HEK293 (cell line): ENCODE results near the gene LRRC7.

Experiments
- CTCF ChIA-PET: fragments of 350-600 bp; formaldehyde crosslinking; extraction: SDS; loops from one replicate; lab custom pipeline; 2021; ENCODE audit warnings: antibody characterized with exemption; lab: Yijun Ruan, JAX
- POLR2A ChIA-PET: fragments of 300-600 bp; formaldehyde crosslinking; extraction: SDS; loops from one replicate; lab custom pipeline; 2020; ENCODE audit warnings: antibody characterized with exemption, inconsistent platforms; lab: Yijun Ruan, JAX
- H3K27ac ChIP-seq: fragments of 200-500 bp; sonication (Bioruptor generic); 2 replicates; pipeline ENCODE4 v1.5.1; 2014; ENCODE audit warnings: low read depth, low read length, control low read depth, inconsistent platforms; ENCODE audit errors: extremely low read depth
- H3K36me3 ChIP-seq, 2 experiments: fragments of 200-500 bp in 1 of 2; sonication (Bioruptor generic) in 1 of 2; 1 replicate in 1 of 2; 2 replicates in 1 of 2; pipeline ENCODE4 v1.5.1; 2014 to 2017; ENCODE audit warnings: inconsistent platforms in 2 of 2, low read length in 2 of 2; ENCODE audit not compliant: control insufficient read depth in 2 of 2, insufficient read depth in 1 of 2
- H3K4me1 ChIP-seq: fragments of 200-500 bp; sonication (Bioruptor generic); 2 replicates; pipeline ENCODE4 v1.5.1; 2014; ENCODE audit warnings: mild to moderate bottlenecking, low read length, inconsistent platforms; ENCODE audit not compliant: control insufficient read depth, insufficient read depth
- H3K4me3 ChIP-seq: 2 replicates; pipeline ENCODE4 v1.5.1; 2011; ENCODE audit warnings: low read depth, mild to moderate bottlenecking, control low read depth, low read length, moderate library complexity
- H3K9me3 ChIP-seq: fragments of 200-500 bp; sonication (Bioruptor generic); 2 replicates; pipeline ENCODE4 v1.5.1; 2014; ENCODE audit warnings: low read depth, low read length, inconsistent platforms; ENCODE audit not compliant: control insufficient read depth, insufficient read depth
- HOXC10 ChIP-seq: sonication (generic); formaldehyde crosslinking; IDR thresholded peaks from 2 replicates; pipeline ENCODE4 v1.8.1; 2023; ENCODE audit warnings: mild to moderate bottlenecking, missing genetic modification reagents
- OSR2 ChIP-seq: fragments of 450-650 bp; formaldehyde crosslinking; IDR thresholded peaks from 2 replicates; pipeline ENCODE4 v1.5.1; 2016; ENCODE audit warnings: missing biosample characterization, missing genetic modification characterization
- PRDM1 ChIP-seq: fragments of 450-650 bp; formaldehyde crosslinking; IDR thresholded peaks from 2 replicates; pipeline ENCODE4; 2016; ENCODE audit warnings: missing biosample characterization, missing genetic modification characterization
- RBAK ChIP-seq: fragments of 450-650 bp; formaldehyde crosslinking; IDR thresholded peaks from 2 replicates; pipeline ENCODE4 v1.5.1; 2016; ENCODE audit warnings: missing biosample characterization, missing genetic modification characterization
- REPIN1 ChIP-seq: fragments of 450-650 bp; formaldehyde crosslinking; IDR thresholded peaks from 2 replicates; pipeline ENCODE4 v1.5.1; 2017; ENCODE audit warnings: missing biosample characterization, missing genetic modification characterization, low read depth
- SCRT2 ChIP-seq: fragments of 450-650 bp; formaldehyde crosslinking; IDR thresholded peaks from 2 replicates; pipeline ENCODE4 v1.5.1; 2016; ENCODE audit warnings: missing biosample characterization, missing genetic modification characterization
- SETDB1 ChIP-seq: IDR thresholded peaks from one replicate; pipeline ENCODE4 v1.6.1; 2017; ENCODE audit warnings: mild to moderate bottlenecking, low read length, moderate library complexity, mixed read lengths; ENCODE audit not compliant: insufficient read length
- SP7 ChIP-seq: fragments of 450-650 bp; formaldehyde crosslinking; IDR thresholded peaks from 2 replicates; pipeline ENCODE4 v1.5.1; 2016; ENCODE audit warnings: missing biosample characterization, missing genetic modification characterization
- ZEB2 ChIP-seq: fragments of 450-650 bp; formaldehyde crosslinking; IDR thresholded peaks from 2 replicates; pipeline ENCODE4 v1.5.1; 2016; ENCODE audit warnings: missing biosample characterization, missing genetic modification characterization
- ZFHX2 ChIP-seq: fragments of 450-650 bp; formaldehyde crosslinking; conservative IDR thresholded peaks from 2 replicates; pipeline ENCODE4 v1.5.1; 2016; ENCODE audit warnings: missing biosample characterization, missing genetic modification characterization
- ZNF10 ChIP-seq: fragments of 450-650 bp; formaldehyde crosslinking; IDR thresholded peaks from 2 replicates; pipeline ENCODE4 v1.5.1; 2017; ENCODE audit warnings: missing biosample characterization, missing genetic modification characterization
- ZNF121 ChIP-seq: fragments of 450-650 bp; formaldehyde crosslinking; IDR thresholded peaks from 2 replicates; pipeline ENCODE4 v1.5.1; 2016; ENCODE audit warnings: missing biosample characterization, missing genetic modification characterization
- ZNF174 ChIP-seq: fragments of 450-650 bp; formaldehyde crosslinking; IDR thresholded peaks from 2 replicates; pipeline ENCODE4 v1.5.0; 2017; ENCODE audit warnings: missing biosample characterization, mild to moderate bottlenecking, missing genetic modification characterization
- ZNF404 ChIP-seq: fragments of 450-650 bp; formaldehyde crosslinking; IDR thresholded peaks from 2 replicates; pipeline ENCODE4 v1.5.1; 2017; ENCODE audit warnings: missing biosample characterization, missing genetic modification characterization
- ZNF473 ChIP-seq: fragments of 450-650 bp; formaldehyde crosslinking; IDR thresholded peaks from 2 replicates; pipeline ENCODE4 v1.5.1; 2017; ENCODE audit warnings: missing biosample characterization, missing genetic modification characterization
- ZNF48 ChIP-seq: fragments of 450-650 bp; formaldehyde crosslinking; IDR thresholded peaks from 2 replicates; pipeline ENCODE4 v1.5.1; 2016; ENCODE audit warnings: missing biosample characterization, missing genetic modification characterization
- ZNF548 ChIP-seq: fragments of 450-650 bp; formaldehyde crosslinking; IDR thresholded peaks from 2 replicates; pipeline ENCODE4 v1.5.1; 2016; ENCODE audit warnings: missing biosample characterization, missing genetic modification characterization
- ZNF596 ChIP-seq: fragments of 450-650 bp; IDR thresholded peaks from 2 replicates; pipeline ENCODE4 v1.5.0; 2018; ENCODE audit warnings: missing biosample characterization, mild to moderate bottlenecking, missing genetic modification characterization, moderate library complexity
- ZNF626 ChIP-seq: fragments of 450-650 bp; sonication (Bioruptor Pico); formaldehyde crosslinking; IDR thresholded peaks from 2 replicates; pipeline ENCODE4 v1.5.1; 2018; ENCODE audit warnings: missing biosample characterization, missing genetic modification characterization, inconsistent platforms
- ZNF658 ChIP-seq: fragments of 450-650 bp; formaldehyde crosslinking; IDR thresholded peaks from 2 replicates; pipeline ENCODE4; 2016; ENCODE audit warnings: missing biosample characterization, missing genetic modification characterization
- ZNF660 ChIP-seq: fragments of 450-650 bp; IDR thresholded peaks from 2 replicates; pipeline ENCODE4 v1.5.1; 2018; ENCODE audit warnings: missing biosample characterization, mild to moderate bottlenecking, missing genetic modification characterization
- ZNF664 ChIP-seq: fragments of 450-650 bp; formaldehyde crosslinking; IDR thresholded peaks from 2 replicates; pipeline ENCODE4 v1.5.1; 2016; ENCODE audit warnings: missing biosample characterization, missing genetic modification characterization
- ZNF701 ChIP-seq: fragments of 450-650 bp; formaldehyde crosslinking; IDR thresholded peaks from 2 replicates; pipeline ENCODE4 v1.5.1; 2016; ENCODE audit warnings: missing biosample characterization, missing genetic modification characterization
- ZNF76 ChIP-seq: fragments of 450-650 bp; formaldehyde crosslinking; IDR thresholded peaks from 2 replicates; pipeline ENCODE4; 2016; ENCODE audit warnings: low read depth, missing biosample characterization, missing genetic modification characterization, borderline replicate concordance
- ZNF768 ChIP-seq: fragments of 450-650 bp; formaldehyde crosslinking; IDR thresholded peaks from 2 replicates; pipeline ENCODE4 v1.5.1; 2018; ENCODE audit warnings: missing biosample characterization, mild to moderate bottlenecking, missing genetic modification characterization
- ZNF791 ChIP-seq: fragments of 450-650 bp; formaldehyde crosslinking; IDR thresholded peaks from 2 replicates; pipeline ENCODE4 v1.5.1; 2016; ENCODE audit warnings: missing biosample characterization, missing genetic modification characterization
- ZSCAN23 ChIP-seq: fragments of 450-650 bp; formaldehyde crosslinking; IDR thresholded peaks from 2 replicates; pipeline ENCODE4 v1.5.1; 2016; ENCODE audit warnings: missing biosample characterization, missing genetic modification characterization
- ZSCAN30 ChIP-seq: fragments of 450-650 bp; IDR thresholded peaks from 2 replicates; pipeline ENCODE4 v1.5.1; 2018; ENCODE audit warnings: missing biosample characterization, mild to moderate bottlenecking, missing genetic modification characterization, moderate library complexity
- TF ChIP-seq, protein P1 (sequence below): fragments of 450-650 bp; formaldehyde crosslinking; IDR thresholded peaks from 2 replicates; pipeline ENCODE4 v1.5.1; 2016; ENCODE audit warnings: missing biosample characterization, missing genetic modification characterization

Gene LRRC7

DNA sequence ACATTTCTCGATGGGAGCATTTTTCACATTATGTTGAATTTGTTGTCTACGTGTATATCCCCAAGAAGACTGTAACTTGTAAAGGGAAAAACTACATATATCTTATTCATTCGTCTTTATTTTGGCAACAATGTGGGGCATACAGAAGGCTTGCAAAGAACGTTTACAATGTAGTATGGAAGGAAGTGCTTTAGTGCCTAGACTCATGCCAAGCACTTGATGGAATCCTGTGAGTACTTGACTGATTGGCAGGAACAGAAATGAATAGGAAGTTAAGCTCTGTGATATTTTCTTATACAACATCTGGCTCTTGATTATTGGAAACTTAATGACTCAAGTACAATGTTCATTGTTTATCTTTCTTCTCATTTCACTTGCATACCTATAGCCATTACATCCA lies 284.4 kb downstream of the LRRC7 start (continued):
- TF ChIP-seq, protein P1, sequence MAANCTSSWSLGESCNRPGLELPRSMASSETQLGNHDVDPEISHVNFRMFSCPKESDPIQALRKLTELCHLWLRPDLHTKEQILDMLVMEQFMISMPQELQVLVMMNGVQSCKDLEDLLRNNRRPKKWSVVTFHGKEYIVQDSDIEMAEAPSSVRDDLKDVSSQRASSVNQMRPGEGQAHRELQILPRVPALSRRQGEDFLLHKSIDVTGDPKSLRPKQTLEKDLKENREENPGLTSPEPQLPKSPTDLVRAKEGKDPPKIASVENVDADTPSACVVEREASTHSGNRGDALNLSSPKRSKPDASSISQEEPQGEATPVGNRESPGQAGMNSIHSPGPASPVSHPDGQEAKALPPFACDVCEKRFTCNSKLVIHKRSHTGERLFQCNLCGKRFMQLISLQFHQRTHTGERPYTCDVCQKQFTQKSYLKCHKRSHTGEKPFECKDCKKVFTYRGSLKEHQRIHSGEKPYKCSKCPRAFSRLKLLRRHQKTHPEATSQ = no peak

DNA sequence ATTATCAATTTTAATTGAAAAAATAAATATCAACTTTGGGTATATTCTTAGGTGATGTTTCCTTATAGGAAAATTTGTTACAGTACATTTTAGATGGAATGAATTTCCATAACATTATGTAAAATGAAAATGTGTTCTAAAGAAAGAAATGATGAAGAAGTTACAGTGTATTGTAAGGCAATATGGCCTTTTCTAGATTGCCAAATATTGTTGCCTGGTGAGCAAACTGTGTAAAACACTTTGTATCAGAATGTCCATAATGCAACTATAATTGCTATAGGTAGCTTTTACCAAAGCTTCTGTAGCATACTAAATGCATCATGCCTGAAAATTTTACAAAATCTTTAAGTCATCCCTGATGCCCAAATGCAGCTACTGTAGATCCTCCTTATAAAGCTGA lies 285.0 kb downstream of the LRRC7 start:
- H3K27ac ChIP-seq = no peak overlapping the region
- H3K36me3 ChIP-seq = no peaks in the 10 kb centered on the region
- H3K9me3 ChIP-seq = no peaks in the 10 kb centered on the region
- H3K4me3 ChIP-seq = no peak overlapping the region
- ChIA-PET POLR2A (interaction anchor here (0.6 kb wide), 1 partner anchor 1323 kb away, joined by 7 read pairs; no protein-coding TSS in a partner anchor), CTCF (no interaction called here)
- H3K4me1 ChIP-seq = no peaks in the 10 kb centered on the region
- TF ChIP-seq ZNF791 (tag by site-specific recombination) (no peak), ZNF76 (no peak), HOXC10 (no peak), ZNF174 (tag by site-specific recombination) (no peak), ZNF664 (tag by site-specific recombination) (no peak), SP7 (tag by site-specific recombination) (no peak), ZFHX2 (tag by site-specific recombination) (no peak), ZNF121 (no peak), ZNF658 (tag by site-specific recombination) (no peak), ZSCAN23 (no peak), SCRT2 (tag by site-specific recombination) (no peak)
- TF ChIP-seq, protein P1 = no peak

DNA sequence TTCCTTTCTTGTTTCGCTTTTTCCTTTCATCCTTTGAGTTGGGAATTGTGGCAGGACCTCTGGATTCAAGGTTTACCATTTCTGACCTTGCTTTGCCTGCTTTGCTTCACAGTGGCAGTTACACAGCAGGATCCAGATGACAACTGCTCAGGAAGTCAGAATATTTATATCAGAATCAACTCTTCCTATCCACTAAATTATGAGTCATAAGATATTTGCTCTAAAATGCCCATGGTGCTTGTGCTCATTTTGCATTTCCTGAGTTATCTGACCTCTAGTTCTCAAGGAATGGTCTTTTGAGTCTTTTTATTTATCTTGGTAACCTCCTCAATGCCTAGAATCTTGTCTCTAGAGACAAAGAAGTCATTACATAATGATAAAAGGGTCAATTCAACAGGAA lies 290.8 kb downstream of the LRRC7 start:
- Histone ChIP-seq H3K27ac (no peak overlapping the region), H3K4me1 (no peaks in the 10 kb centered on the region), H3K4me3 (no peak overlapping the region), H3K9me3 (no peaks in the 10 kb centered on the region), H3K36me3 (no peaks in the 10 kb centered on the region)
- no peak for TF ChIP-seq PRDM1 (tag by site-specific recombination)
- TF ChIP-seq ZNF701 (tag by site-specific recombination) = no peak
- TF ChIP-seq ZNF473 = no peak
- TF ChIP-seq ZNF626 (tag by site-specific recombination) = no peak
- no peak for TF ChIP-seq OSR2 (tag by site-specific recombination)
- TF ChIP-seq ZNF548 (tag by site-specific recombination) = no peak
- TF ChIP-seq ZNF768 (tag by site-specific recombination) = no peak
- no peak for TF ChIP-seq ZNF596 (tag by site-specific recombination)
- no peak for TF ChIP-seq SETDB1
- no peak for TF ChIP-seq ZNF404 (tag by site-specific recombination)
- TF ChIP-seq ZNF660 = no peak
- TF ChIP-seq ZNF10 (tag by site-specific recombination) = no peak
- no peak for TF ChIP-seq ZEB2 (tag by site-specific recombination)
- TF ChIP-seq SCRT2 (tag by site-specific recombination) = no peak
- TF ChIP-seq RBAK (tag by site-specific recombination) = no peak
- no peak for TF ChIP-seq ZNF48 (tag by site-specific recombination)
- no peak for TF ChIP-seq ZSCAN30
- no peak for TF ChIP-seq REPIN1 (tag by site-specific recombination)
- ChIA-PET CTCF (no interaction called here), POLR2A (no interaction called here)
